Stimulated activated CD8-positive, alpha-beta memory T cell treated with anti-CD3 and anti-CD28 coated beads, Interleukin-4, amount 100 ng/mL, for 24 hours (primary cell): Measurements from ENCODE around the gene MAPKAPK3.

Source experiments
- DNase-seq: peaks from one replicate; pipeline ENCODE4 v3.0.0-alpha.2; 2020; ENCODE audit warnings: low read depth

Gene MAPKAPK3

GRCh38 chr3:50587806-50588758 is 28.9 kb upstream of the MAPKAPK3 start:
- peak; percentile 82 for DNase-seq

- DNase-seq: no peak
Observed at GRCh38 chr3:50588759-50589433, 28.1 kb upstream of the MAPKAPK3 start.

GRCh38 chr3:50591196-50591741 is 25.7 kb upstream of the MAPKAPK3 start:
- no peak for DNase-seq

- DNase-seq: no peak
Observed at GRCh38 chr3:50592568-50592967, 24.4 kb upstream of the MAPKAPK3 start.

GRCh38 chr3:50594253-50594785 is 22.6 kb upstream of the MAPKAPK3 start:
- no peak for DNase-seq

- DNase-seq: no peak
Observed at GRCh38 chr3:50599115-50599715, 17.7 kb upstream of the MAPKAPK3 start.

GRCh38 chr3:50599716-50600118 is 17.2 kb upstream of the MAPKAPK3 start:
- no peak for DNase-seq

- no peak for DNase-seq
Observed at GRCh38 chr3:50600141-50600753, 16.7 kb upstream of the MAPKAPK3 start.

GRCh38 chr3:50600841-50601591 is 15.9 kb upstream of the MAPKAPK3 start:
- peak; percentile 89 for DNase-seq

- DNase-seq: no peak
Observed at GRCh38 chr3:50602595-50603191, 14.3 kb upstream of the MAPKAPK3 start.

GRCh38 chr3:50603261-50604109 is 13.5 kb upstream of the MAPKAPK3 start:
- no peak for DNase-seq

- no peak for DNase-seq
Observed at GRCh38 chr3:50604110-50604621, 12.8 kb upstream of the MAPKAPK3 start.

- no peak for DNase-seq
Observed at GRCh38 chr3:50604628-50605588, 12.0 kb upstream of the MAPKAPK3 start.

GRCh38 chr3:50605901-50606326 is 11.0 kb upstream of the MAPKAPK3 start:
- no peak for DNase-seq

- DNase-seq: no peak
Observed at GRCh38 chr3:50606596-50606995, 10.4 kb upstream of the MAPKAPK3 start.

GRCh38 chr3:50607271-50608091 is 9.5 kb upstream of the MAPKAPK3 start:
- DNase-seq: no peak

- no peak for DNase-seq
Observed at GRCh38 chr3:50608278-50608677, 8.7 kb upstream of the MAPKAPK3 start.
